HepG2 (cell line): ENCODE measurements around the gene ETV6.

Experiments
- ATF2 ChIP-seq: sonication (generic); formaldehyde crosslinking; IDR thresholded peaks from 2 replicates; pipeline ENCODE4 v1.4.0; 2020; ENCODE audit warnings: missing genetic modification reagents
- CTCF ChIP-seq: sonication (generic); formaldehyde crosslinking; IDR thresholded peaks from 2 replicates; pipeline ENCODE4 v1.5.0; 2020; ENCODE audit warnings: mild to moderate bottlenecking, missing genetic modification reagents, moderate library complexity
- KDM5B ChIP-seq: sonication (generic); formaldehyde crosslinking; IDR thresholded peaks from 2 replicates; pipeline ENCODE4 v1.4.0; 2020; ENCODE audit warnings: missing genetic modification reagents, mild to moderate bottlenecking, borderline replicate concordance
- NFIC ChIP-seq: IDR thresholded peaks from 2 replicates; pipeline ENCODE4 v1.6.1; 2012; ENCODE audit warnings: mild to moderate bottlenecking, low read length, inconsistent platforms
- REST ChIP-seq, 2 experiments: IDR thresholded peaks; 2 replicates each; pipeline ENCODE4 v1.6.1; 2011 to 2012; ENCODE audit warnings: low read length in 2 of 2, borderline replicate concordance in 1 of 2, low read depth in 1 of 2, mild to moderate bottlenecking in 1 of 2, moderate library complexity in 1 of 2
- ZNF20 ChIP-seq: sonication (generic); formaldehyde crosslinking; IDR thresholded peaks from 2 replicates; pipeline ENCODE4 v1.4.0; 2020; ENCODE audit warnings: mild to moderate bottlenecking, moderate library complexity, missing genetic modification reagents
- ZNF512 ChIP-seq: sonication (generic); formaldehyde crosslinking; IDR thresholded peaks from 2 replicates; pipeline ENCODE4 v1.4.0; 2020; ENCODE audit warnings: mild to moderate bottlenecking, missing genetic modification reagents

- no peak for TF ChIP-seq ZNF512 (CRISPR knock-in tag)
- no peak for TF ChIP-seq CTCF (CRISPR knock-in tag)
- no peak for TF ChIP-seq KDM5B (CRISPR knock-in tag)
- TF ChIP-seq ZNF20 (CRISPR knock-in tag) = no peak
- TF ChIP-seq ATF2 (CRISPR knock-in tag) = no peak
- TF ChIP-seq NFIC = no peak
- TF ChIP-seq REST (IDR thresholded peaks at IDR 0.05; ENCODE audit: borderline replicate concordance in 1 of 2, low read depth in 1 of 2, low read length in 2 of 2) = no peak
These were observed 8.0 kb downstream of the ETV6 start for GRCh38 chr12:11657511-11657910.
